ENCODE results near the gene TRIAP1.
"Not testable (repeated sequence)": the region's sequence is repeated elsewhere in the genome, so short reads cannot be mapped to it uniquely, and the experiment has no call there.

The TRIAP1 gene

DNA sequence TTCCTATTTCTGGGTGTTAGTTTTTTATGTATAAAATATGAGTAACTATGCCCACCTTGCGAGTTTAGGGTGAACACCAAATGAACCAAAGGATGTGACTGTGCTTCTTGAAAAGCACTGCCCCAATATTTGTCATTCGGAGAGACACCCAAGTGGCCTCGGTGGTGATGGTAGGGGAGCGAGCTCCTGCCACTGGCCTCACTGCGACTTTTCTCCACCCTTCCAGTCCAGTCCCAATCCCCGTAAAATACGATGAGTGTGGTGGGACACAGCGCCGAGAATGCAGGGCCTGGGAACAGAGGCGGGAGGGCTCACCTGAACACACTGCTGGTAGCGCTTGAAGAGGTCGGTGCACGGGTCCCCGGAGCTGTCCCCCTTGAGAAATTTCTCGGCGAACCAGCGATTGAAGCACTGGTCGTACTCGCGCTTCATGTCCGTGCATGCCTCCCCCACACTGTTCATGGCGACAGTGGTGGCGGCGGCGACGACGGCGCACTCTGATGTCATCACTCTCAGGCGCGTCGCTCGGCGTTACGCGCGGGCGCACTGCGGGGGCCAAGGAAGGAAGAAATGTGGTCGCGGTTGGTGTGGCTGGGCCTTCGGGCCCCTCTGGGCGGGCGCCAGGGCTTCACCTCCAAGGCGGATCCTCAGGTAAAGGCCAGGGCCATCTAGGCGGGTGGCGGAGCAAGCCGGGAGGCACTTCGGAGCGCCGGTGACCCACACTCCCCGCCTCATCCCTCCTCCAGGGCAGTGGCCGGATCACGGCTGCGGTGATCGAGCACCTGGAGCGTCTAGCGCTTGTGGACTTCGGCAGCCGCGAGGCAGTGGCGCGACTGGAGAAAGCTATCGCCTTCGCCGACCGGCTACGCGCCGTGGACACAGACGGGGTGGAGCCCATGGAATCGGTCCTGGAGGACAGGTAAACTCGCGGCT lies at the start of gene TRIAP1, which contains the start of gene GATC:
Gene TRIAP1 (minus strand): TSS at position 474 of the 933 bp plus-strand sequence. CDS start 12 bp downstream, at position 462.
Gene GATC (plus strand): TSS at position 534 of the 933 bp plus-strand sequence. CDS start 37 bp downstream, at position 571.
- TF ChIP-seq, protein P1, sequence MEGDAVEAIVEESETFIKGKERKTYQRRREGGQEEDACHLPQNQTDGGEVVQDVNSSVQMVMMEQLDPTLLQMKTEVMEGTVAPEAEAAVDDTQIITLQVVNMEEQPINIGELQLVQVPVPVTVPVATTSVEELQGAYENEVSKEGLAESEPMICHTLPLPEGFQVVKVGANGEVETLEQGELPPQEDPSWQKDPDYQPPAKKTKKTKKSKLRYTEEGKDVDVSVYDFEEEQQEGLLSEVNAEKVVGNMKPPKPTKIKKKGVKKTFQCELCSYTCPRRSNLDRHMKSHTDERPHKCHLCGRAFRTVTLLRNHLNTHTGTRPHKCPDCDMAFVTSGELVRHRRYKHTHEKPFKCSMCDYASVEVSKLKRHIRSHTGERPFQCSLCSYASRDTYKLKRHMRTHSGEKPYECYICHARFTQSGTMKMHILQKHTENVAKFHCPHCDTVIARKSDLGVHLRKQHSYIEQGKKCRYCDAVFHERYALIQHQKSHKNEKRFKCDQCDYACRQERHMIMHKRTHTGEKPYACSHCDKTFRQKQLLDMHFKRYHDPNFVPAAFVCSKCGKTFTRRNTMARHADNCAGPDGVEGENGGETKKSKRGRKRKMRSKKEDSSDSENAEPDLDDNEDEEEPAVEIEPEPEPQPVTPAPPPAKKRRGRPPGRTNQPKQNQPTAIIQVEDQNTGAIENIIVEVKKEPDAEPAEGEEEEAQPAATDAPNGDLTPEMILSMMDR (IDR thresholded peaks at IDR 0.05), result no peak
- TF ChIP-seq ZFX (IDR thresholded peaks at IDR 0.05; ENCODE audit: borderline replicate concordance), result no peak

DNA sequence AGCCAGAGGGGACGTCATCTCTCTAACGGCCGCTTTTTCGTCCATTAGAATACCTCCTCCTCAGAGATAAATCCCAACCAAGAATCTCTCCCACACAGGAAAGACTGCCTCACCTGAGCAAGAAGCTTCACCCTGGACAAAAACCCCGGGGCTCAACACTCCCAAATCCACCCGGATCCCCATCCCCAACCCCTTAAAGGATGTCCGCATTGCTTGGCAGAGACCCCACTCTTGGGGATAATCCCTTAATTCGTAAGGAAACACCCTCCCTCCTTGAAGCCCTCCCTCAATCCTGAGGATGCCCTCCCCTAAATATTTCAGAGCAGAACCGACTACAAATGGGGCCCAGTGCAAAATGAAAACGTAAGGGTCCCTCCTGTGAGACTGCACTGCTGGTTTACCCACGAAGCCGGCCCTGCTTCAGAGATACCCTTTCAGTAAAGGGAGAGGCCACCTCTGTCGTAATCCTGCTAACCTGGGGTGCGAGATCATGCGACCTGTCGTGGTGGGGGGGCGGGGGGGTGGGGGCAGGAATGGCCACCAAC lies 49.1 kb upstream of the TRIAP1 start:
- TF ChIP-seq, protein P1 (IDR thresholded peaks at IDR 0.05), result no peak
- TF ChIP-seq ZFX (IDR thresholded peaks at IDR 0.05; ENCODE audit: borderline replicate concordance), result no peak
- peak overlapping the region; percentile 79 for H3K27ac ChIP-seq

More for the DNA sequence above, at the start of gene TRIAP1, which contains the start of gene GATC:
- H3K27ac ChIP-seq, result peak within 1 kb of the TSS; percentile 83

DNA sequence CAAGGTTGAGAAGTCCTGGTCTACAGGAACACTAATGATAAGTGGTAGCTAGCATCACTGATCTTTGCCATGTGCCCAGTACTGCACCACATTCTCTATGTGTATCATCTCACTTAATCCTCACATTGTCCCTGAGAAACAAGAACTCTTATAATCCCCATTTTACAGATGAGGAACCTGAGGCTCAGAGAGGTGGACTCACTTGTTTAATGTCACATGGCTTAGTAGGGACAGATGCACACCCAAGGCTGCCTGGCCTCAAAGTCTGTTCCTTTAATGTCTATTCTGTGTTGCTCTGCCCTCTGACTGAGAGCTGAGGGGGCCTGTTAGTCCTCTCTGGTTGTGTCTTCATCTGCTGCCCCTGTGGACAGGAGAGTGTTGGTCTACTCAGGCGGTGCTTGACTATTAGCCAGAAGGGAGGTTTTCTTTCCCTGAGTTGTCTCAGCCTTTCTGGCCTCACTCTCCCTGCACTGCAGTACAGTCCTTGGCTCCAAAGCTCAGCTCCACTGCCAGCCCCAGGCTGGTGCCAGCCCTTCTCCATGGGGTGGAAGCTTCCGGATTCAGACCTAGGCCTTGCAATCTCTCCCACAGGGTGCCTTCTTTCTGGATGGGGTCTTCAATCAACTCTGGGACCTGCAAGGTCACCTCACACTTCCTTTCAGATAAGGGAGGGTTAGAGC lies 44.8 kb upstream of the TRIAP1 start:
- TF ChIP-seq, protein P1 (IDR thresholded peaks at IDR 0.05), result no peak
- TF ChIP-seq ZFX (IDR thresholded peaks at IDR 0.05; ENCODE audit: borderline replicate concordance), result no peak
- H3K27ac ChIP-seq, result no peak overlapping the region

DNA sequence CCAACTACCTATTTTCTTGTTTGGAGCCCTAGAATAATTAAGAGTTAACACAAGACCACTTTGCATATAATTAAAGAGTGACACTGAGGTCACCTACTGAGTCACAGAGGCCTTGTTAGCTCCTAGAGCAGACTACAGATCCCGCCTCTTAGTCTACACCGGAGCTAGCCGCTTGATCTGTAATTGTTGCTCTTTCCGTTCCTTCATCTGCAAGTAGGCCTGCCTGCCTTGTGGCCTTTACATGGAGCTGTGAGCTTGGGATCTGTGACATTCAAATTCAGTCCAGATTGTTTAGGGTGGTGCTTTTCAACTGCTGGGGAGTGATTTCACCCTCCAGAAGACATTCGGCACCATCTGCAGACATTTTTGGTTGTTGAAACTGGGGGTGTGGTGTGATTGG lies 44.1 kb upstream of the TRIAP1 start:
- no peak for TF ChIP-seq ZFX (IDR thresholded peaks at IDR 0.05; ENCODE audit: borderline replicate concordance)
- TF ChIP-seq, protein P1 (IDR thresholded peaks at IDR 0.05), result no peak

DNA sequence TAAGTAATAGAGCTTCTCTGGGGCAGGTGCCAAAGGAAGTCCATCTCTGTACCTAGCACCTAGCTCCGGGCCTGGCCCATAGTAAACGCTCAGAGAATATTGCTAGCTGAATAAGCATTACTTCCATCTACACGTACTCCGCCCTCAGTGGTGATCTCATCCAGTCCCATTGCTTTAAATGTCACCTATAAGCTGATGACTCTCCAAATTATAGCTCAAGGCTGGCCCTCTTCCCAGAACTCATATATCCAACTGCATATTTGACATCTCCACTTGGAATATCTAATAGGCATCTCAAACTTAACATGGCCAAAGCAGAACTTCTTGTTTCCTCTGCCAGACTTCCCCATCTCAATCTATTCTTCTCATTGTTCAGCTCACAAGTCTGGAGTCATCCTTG lies 42.8 kb upstream of the TRIAP1 start:
- TF ChIP-seq, protein P1 (IDR thresholded peaks at IDR 0.05), result no peak
- no peak for TF ChIP-seq ZFX (IDR thresholded peaks at IDR 0.05; ENCODE audit: borderline replicate concordance)
- peak overlapping the region; percentile 11; the same call in 1 of the 2 replicates for H3K27ac ChIP-seq

More for the DNA sequence above, 44.1 kb upstream of the TRIAP1 start:
- no peak overlapping the region for H3K27ac ChIP-seq

DNA sequence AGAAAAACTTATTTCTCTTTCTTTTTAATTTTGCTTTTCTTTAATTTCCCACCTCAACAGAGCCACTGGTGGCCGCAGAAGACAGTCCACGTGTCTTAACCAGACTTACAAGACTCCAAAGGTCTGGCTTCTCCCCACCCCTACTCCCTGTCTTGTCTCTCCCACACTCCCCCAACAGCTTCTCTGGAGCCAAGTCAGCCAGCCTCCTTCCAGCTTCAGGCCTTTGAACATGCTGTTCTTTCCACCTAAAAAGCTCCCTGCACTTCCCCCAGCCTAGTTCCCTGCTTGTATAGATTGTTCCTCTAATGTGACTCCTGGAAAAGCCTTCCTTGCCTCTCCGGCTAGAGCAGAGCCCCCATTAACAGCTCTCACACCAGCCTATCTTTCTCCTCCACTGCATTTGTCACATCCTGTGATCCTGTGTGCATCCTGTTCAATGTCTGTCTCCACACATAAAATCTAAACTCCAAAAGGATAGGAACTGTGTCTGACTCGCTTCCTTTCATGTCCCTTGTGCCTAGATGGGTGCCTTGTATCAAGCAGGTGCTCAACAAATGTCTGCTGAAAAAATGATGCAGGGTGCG lies 42.0 kb upstream of the TRIAP1 start:
- H3K27ac ChIP-seq, result 0 out of 2 replicates have a peak overlapping the region, but pooled peaks have one; percentile 0
- TF ChIP-seq ZFX (IDR thresholded peaks at IDR 0.05; ENCODE audit: borderline replicate concordance), result no peak
- TF ChIP-seq, protein P1 (IDR thresholded peaks at IDR 0.05), result no peak

DNA sequence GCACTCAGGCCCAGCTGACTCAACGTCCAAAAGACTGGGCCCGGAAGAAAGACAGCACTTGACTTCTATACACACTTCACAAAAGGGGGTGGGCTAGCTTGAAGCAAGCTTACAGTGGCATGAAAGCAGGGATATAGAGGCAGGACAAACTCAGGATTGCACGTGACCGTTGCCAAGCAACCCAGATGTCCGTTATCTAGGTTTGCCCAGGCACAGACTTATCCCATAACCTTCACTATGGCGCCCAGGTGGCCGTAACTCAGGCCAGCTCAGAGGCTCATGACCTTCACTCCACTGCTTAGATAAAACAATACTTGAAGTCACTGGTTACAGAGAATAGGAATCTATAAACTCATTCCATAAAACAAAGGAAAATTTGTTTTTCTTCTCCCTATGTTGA lies 41.4 kb upstream of the TRIAP1 start:
- not testable (repeated sequence) for H3K27ac ChIP-seq

Measured in 22Rv1 (cell line).